WERI-Rb-1 (cell line): ENCODE measurements around the gene LRRC40.

ENCODE experiments used
- DNase-seq: peaks from one replicate; pipeline ENCODE4 v3.0.0-alpha.2; 2020
- H3K27ac ChIP-seq: fragments of 250-450 bp; sonication (Bioruptor Pico); 2 replicates; pipeline ENCODE4 v1.5.1; 2020; ENCODE audit warnings: mild to moderate bottlenecking, moderate library complexity
- H3K27me3 ChIP-seq: fragments of 250-450 bp; sonication (Bioruptor Pico); 2 replicates; pipeline ENCODE4 v1.5.1; 2021; ENCODE audit warnings: mild to moderate bottlenecking, low read depth, moderate library complexity; ENCODE audit not compliant: insufficient read depth, severe bottlenecking
- H3K36me3 ChIP-seq: fragments of 250-450 bp; sonication (Bioruptor Pico); 2 replicates; pipeline ENCODE4 v1.5.1; 2020; ENCODE audit warnings: mild to moderate bottlenecking, moderate library complexity
- H3K4me3 ChIP-seq: 2 replicates; pipeline ENCODE4 v1.5.1; 2011; ENCODE audit warnings: low read depth, mild to moderate bottlenecking, control low read depth, low read length
- H3K9me3 ChIP-seq: fragments of 250-450 bp; sonication (Bioruptor Pico); 2 replicates; pipeline ENCODE4 v1.5.1; 2021; ENCODE audit warnings: mild to moderate bottlenecking, moderate library complexity; ENCODE audit not compliant: severe bottlenecking
- CTCF ChIP-seq: IDR thresholded peaks from 2 replicates; pipeline ENCODE4 v1.5.1; 2011; ENCODE audit warnings: low read depth, mild to moderate bottlenecking, control low read depth, inconsistent platforms, low read length

The LRRC40 gene

GRCh38 chr1:70221238-70222121 lies 16.1 kb upstream of the LRRC40 start, which contains the start of gene SRSF11:
Gene SRSF11, plus strand, starts transcription at chr1:70221380. Its CDS starts 257 bp downstream, at chr1:70221637.
- TF ChIP-seq CTCF = 0 out of 2 replicates have a peak, but pooled peaks have one; percentile 8
- H3K36me3 ChIP-seq = peaks cover 41% of the 10 kb centered on the region
- peak within 1 kb of the TSS; percentile 98 for H3K27ac ChIP-seq
- no peaks in the 10 kb centered on the region for H3K27me3 ChIP-seq
- no peaks in the 10 kb centered on the region for H3K9me3 ChIP-seq
- peak within 1 kb of the TSS; percentile 88 for H3K4me3 ChIP-seq
- peak; percentile 97 for DNase-seq

- Histone ChIP-seq H3K27me3 (no peaks in the 10 kb centered on the region), H3K4me3 (peak overlapping the region; percentile 88), H3K27ac (peak overlapping the region; percentile 98), H3K9me3 (no peaks in the 10 kb centered on the region), H3K36me3 (peaks cover 41% of the 10 kb centered on the region)
- no peak for DNase-seq
- TF ChIP-seq CTCF = no peak
These were observed 15.3 kb upstream of the LRRC40 start for GRCh38 chr1:70220517-70221237.

GRCh38 chr1:70220015-70220414 lies 14.6 kb upstream of the LRRC40 start:
- no peak for DNase-seq
- no peak overlapping the region for H3K4me3 ChIP-seq
- H3K27me3 ChIP-seq = no peaks in the 10 kb centered on the region
- H3K9me3 ChIP-seq = no peaks in the 10 kb centered on the region
- TF ChIP-seq CTCF = no peak
- H3K27ac ChIP-seq = no peak overlapping the region
- H3K36me3 ChIP-seq = peaks cover 41% of the 10 kb centered on the region

GRCh38 chr1:70211541-70211940 lies 6.2 kb upstream of the LRRC40 start:
- TF ChIP-seq CTCF = no peak
- H3K36me3 ChIP-seq = peaks cover 33% of the 10 kb centered on the region

GRCh38 chr1:70210820-70211219 lies 5.4 kb upstream of the LRRC40 start:
- no peaks in the 10 kb centered on the region for H3K9me3 ChIP-seq
- no peak overlapping the region for H3K27ac ChIP-seq
- H3K4me3 ChIP-seq = no peak overlapping the region
- peaks cover 32% of the 10 kb centered on the region for H3K36me3 ChIP-seq
- no peak for DNase-seq
- H3K27me3 ChIP-seq = no peaks in the 10 kb centered on the region
- no peak for TF ChIP-seq CTCF

More at GRCh38 chr1:70211541-70211940, 6.2 kb upstream of the LRRC40 start:
- DNase-seq = no peak
- no peak overlapping the region for H3K4me3 ChIP-seq
- H3K27ac ChIP-seq = no peak overlapping the region
- no peaks in the 10 kb centered on the region for H3K27me3 ChIP-seq
- H3K9me3 ChIP-seq = no peaks in the 10 kb centered on the region
